Measurements from ENCODE around the gene HSDL2. TPM values are rescaled to one million over a fixed set of nuclear protein-coding genes. Genes with fewer than 3 reads are reported as not detected.

HSDL2 gene
- total and polyA plus RNA-seq, 2 donors (not counting 1 experiment from before 2014, with no cell fraction given): 47.9 to 49.9 TPM

- H3K9ac ChIP-seq (ENCODE audit: insufficient read depth, low read length): no peak overlapping the region
- TF ChIP-seq, protein P1, sequence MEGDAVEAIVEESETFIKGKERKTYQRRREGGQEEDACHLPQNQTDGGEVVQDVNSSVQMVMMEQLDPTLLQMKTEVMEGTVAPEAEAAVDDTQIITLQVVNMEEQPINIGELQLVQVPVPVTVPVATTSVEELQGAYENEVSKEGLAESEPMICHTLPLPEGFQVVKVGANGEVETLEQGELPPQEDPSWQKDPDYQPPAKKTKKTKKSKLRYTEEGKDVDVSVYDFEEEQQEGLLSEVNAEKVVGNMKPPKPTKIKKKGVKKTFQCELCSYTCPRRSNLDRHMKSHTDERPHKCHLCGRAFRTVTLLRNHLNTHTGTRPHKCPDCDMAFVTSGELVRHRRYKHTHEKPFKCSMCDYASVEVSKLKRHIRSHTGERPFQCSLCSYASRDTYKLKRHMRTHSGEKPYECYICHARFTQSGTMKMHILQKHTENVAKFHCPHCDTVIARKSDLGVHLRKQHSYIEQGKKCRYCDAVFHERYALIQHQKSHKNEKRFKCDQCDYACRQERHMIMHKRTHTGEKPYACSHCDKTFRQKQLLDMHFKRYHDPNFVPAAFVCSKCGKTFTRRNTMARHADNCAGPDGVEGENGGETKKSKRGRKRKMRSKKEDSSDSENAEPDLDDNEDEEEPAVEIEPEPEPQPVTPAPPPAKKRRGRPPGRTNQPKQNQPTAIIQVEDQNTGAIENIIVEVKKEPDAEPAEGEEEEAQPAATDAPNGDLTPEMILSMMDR (conservative IDR thresholded peaks at IDR 0.05 in 1 of 2, IDR thresholded peaks at IDR 0.05 in 1 of 2; ENCODE audit: low read depth in 1 of 2, low read length in 2 of 2): no peak
- no peak for TF ChIP-seq EZH2 (IDR thresholded peaks at IDR 0.05; ENCODE audit: low read length, missing control alignments)
- no peaks in the 10 kb centered on the region for H3K9me3 ChIP-seq (ENCODE audit: control insufficient read depth, insufficient read depth, low read depth, low read length)
- no peak for DNase-seq (ENCODE audit: low read depth in 2 of 2)
- H2AFZ ChIP-seq (ENCODE audit: low read length): no peak overlapping the region
- no peaks in the 10 kb centered on the region for H4K20me1 ChIP-seq (ENCODE audit: control insufficient read depth, extremely low read depth, insufficient read depth, low read length)
- H3K4me1 ChIP-seq (ENCODE audit: control insufficient read depth, extremely low read depth, insufficient read depth, low read length): no peaks in the 10 kb centered on the region
- no peak overlapping the region for H3K4me3 ChIP-seq (replicated peaks in 1 of 4; ENCODE audit: control extremely low read depth in 1 of 4, insufficient read depth in 1 of 4, low read depth in 3 of 4, low read length in 4 of 4)
- no peaks in the 10 kb centered on the region for H3K36me3 ChIP-seq (ENCODE audit: control insufficient read depth, insufficient read depth, low read length)
- no peaks in the 10 kb centered on the region for H3K79me2 ChIP-seq (ENCODE audit: control insufficient read depth, insufficient read depth, low read length)
- H3K4me2 ChIP-seq (ENCODE audit: extremely low read depth, insufficient read depth, low read length): no peak overlapping the region
- no peaks in the 10 kb centered on the region for H3K27me3 ChIP-seq (ENCODE audit: control insufficient read depth, insufficient read depth, low read length)
- no peak overlapping the region for H3K27ac ChIP-seq (ENCODE audit: insufficient read depth, low read length)
Observed at GRCh38 chr9:112479221-112479620, 99.3 kb downstream of the HSDL2 start.

DNA sequence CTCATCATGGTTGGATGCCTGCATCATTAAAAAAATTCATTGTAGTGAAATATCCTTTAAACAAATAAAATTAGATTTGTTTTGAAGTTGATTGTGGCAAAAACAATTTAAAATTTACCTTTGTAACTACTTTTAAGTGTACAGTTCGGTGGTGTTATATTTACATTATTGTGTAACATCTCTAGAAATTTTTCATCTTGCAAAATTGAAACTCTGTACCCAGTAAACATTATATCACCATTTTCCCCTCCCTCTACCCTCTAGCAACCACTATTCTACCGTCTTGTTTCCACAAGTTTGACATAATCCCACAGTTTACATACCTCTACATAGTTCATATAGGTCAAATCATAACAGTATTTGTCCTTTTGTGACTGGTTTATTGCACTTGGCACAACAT is 104.7 kb downstream of the HSDL2 start:
- H3K9ac ChIP-seq (ENCODE audit: insufficient read depth, low read length): no peak overlapping the region
- H3K79me2 ChIP-seq (ENCODE audit: control insufficient read depth, insufficient read depth, low read length): no peaks in the 10 kb centered on the region
- TF ChIP-seq, protein P1 (conservative IDR thresholded peaks at IDR 0.05 in 1 of 2, IDR thresholded peaks at IDR 0.05 in 1 of 2; ENCODE audit: low read depth in 1 of 2, low read length in 2 of 2): no peak
- no peak for TF ChIP-seq EZH2 (IDR thresholded peaks at IDR 0.05; ENCODE audit: low read length, missing control alignments)
- H4K20me1 ChIP-seq (ENCODE audit: control insufficient read depth, extremely low read depth, insufficient read depth, low read length): no peaks in the 10 kb centered on the region
- no peak overlapping the region for H3K4me3 ChIP-seq (replicated peaks in 1 of 4; ENCODE audit: control extremely low read depth in 1 of 4, insufficient read depth in 1 of 4, low read depth in 3 of 4, low read length in 4 of 4)
- H3K9me3 ChIP-seq (ENCODE audit: control insufficient read depth, insufficient read depth, low read depth, low read length): no peaks in the 10 kb centered on the region
- H3K4me1 ChIP-seq (ENCODE audit: control insufficient read depth, extremely low read depth, insufficient read depth, low read length): no peaks in the 10 kb centered on the region
- no peak overlapping the region for H3K27ac ChIP-seq (ENCODE audit: insufficient read depth, low read length)
- H3K36me3 ChIP-seq (ENCODE audit: control insufficient read depth, insufficient read depth, low read length): no peaks in the 10 kb centered on the region
- no peak overlapping the region for H3K4me2 ChIP-seq (ENCODE audit: extremely low read depth, insufficient read depth, low read length)
- no peaks in the 10 kb centered on the region for H3K27me3 ChIP-seq (ENCODE audit: control insufficient read depth, insufficient read depth, low read length)
- H2AFZ ChIP-seq (ENCODE audit: low read length): no peak overlapping the region
- DNase-seq (ENCODE audit: low read depth in 2 of 2): no peak

DNA sequence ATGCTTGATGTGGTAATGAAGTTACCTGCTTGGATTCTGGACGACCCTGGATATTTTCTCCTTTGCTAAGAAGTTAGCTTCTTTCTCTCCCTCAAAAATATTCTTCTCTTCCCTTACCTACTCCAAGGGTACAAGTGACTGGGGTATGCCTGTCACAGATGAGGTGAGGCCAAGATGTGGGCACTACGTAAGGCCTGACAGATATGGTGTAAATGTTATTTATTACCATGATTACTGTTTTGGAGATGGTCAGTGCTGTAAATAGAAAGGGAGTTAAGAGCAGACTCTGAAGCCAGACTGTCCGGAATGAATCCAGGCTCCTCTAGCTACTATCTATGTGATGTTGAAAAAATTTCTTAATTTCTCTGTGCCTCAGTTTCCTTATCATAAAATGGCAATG is 105.7 kb downstream of the HSDL2 start:
- no peaks in the 10 kb centered on the region for H3K36me3 ChIP-seq (ENCODE audit: control insufficient read depth, insufficient read depth, low read length)
- H3K9ac ChIP-seq (ENCODE audit: insufficient read depth, low read length): no peak overlapping the region
- peak overlapping the region; percentile 98 for H3K4me2 ChIP-seq (ENCODE audit: extremely low read depth, insufficient read depth, low read length)
- H3K27me3 ChIP-seq (ENCODE audit: control insufficient read depth, insufficient read depth, low read length): no peaks in the 10 kb centered on the region
- no peak overlapping the region for H2AFZ ChIP-seq (ENCODE audit: low read length)
- no peak for TF ChIP-seq EZH2 (IDR thresholded peaks at IDR 0.05; ENCODE audit: low read length, missing control alignments)
- TF ChIP-seq, protein P1 (conservative IDR thresholded peaks at IDR 0.05 in 1 of 2, IDR thresholded peaks at IDR 0.05 in 1 of 2; ENCODE audit: low read depth in 1 of 2, low read length in 2 of 2): no peak
- no peaks in the 10 kb centered on the region for H3K79me2 ChIP-seq (ENCODE audit: control insufficient read depth, insufficient read depth, low read length)
- no peaks in the 10 kb centered on the region for H3K4me1 ChIP-seq (ENCODE audit: control insufficient read depth, extremely low read depth, insufficient read depth, low read length)
- no peaks in the 10 kb centered on the region for H3K9me3 ChIP-seq (ENCODE audit: control insufficient read depth, insufficient read depth, low read depth, low read length)
- H4K20me1 ChIP-seq (ENCODE audit: control insufficient read depth, extremely low read depth, insufficient read depth, low read length): no peaks in the 10 kb centered on the region
- DNase-seq (ENCODE audit: low read depth in 2 of 2): no peak
- no peak overlapping the region for H3K27ac ChIP-seq (ENCODE audit: insufficient read depth, low read length)
- H3K4me3 ChIP-seq (replicated peaks in 1 of 4; ENCODE audit: control extremely low read depth in 1 of 4, insufficient read depth in 1 of 4, low read depth in 3 of 4, low read length in 4 of 4): peak overlapping the region in 1 of 4 experiments; percentile 85

All from fibroblast of lung (primary cell).